ENCODE results near the gene POLR1E. TPM values are rescaled to one million over a fixed set of nuclear protein-coding genes. Genes with fewer than 3 reads are reported as not detected.
A peak's percentile ranks its signal among the peaks of the same experiment; 100 is the strongest.

POLR1E gene
- total RNA-seq, 4 donors from 2014 or later, result 22.5 to 26.4 (median 25.3) TPM

DNA sequence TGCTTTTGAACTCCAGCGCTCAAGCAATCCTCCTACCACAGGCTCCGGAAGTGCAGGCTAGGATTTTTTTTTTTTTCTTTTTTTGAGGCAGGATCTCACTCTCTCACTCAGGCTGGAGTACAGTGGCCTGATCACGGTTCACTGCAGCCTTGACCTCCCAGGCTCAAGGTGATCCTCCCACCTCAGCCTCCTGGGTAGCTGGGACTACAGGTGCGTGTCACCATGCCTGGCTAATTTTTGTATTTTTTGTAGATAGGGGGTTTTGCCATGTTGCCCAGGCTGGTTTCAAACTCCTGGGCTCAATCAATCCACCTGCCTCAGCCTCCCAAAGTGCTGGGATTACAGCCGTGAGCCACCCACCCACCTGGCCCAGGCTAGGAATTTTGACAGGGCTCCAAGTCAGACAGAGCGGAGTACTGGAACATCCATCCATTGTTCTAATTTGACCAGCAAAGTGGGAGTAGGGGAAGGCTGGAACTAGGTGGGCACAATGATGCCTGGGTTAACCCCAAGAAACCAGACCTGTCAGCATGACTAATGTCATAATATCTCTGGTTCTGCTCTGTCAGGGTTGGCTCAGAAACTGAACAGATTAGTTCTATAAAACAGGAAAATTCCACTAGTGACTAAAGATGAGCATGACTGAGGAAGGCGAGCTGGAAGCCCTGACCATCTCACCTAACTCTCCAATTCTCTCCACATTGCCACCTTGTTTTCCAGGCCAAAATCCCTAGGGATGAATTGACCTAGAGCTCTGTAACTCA, 29.7 kb upstream of the POLR1E start:
- DNase-seq (ENCODE audit: low spot score in 2 of 2), result no peak
- WGBS, 2 donors, result 70 to 73% methylated on average over 7 of the region's 7 CpGs
- no peak for TF ChIP-seq POLR2A (IDR thresholded peaks at IDR 0.05)
- TF ChIP-seq, protein P1, sequence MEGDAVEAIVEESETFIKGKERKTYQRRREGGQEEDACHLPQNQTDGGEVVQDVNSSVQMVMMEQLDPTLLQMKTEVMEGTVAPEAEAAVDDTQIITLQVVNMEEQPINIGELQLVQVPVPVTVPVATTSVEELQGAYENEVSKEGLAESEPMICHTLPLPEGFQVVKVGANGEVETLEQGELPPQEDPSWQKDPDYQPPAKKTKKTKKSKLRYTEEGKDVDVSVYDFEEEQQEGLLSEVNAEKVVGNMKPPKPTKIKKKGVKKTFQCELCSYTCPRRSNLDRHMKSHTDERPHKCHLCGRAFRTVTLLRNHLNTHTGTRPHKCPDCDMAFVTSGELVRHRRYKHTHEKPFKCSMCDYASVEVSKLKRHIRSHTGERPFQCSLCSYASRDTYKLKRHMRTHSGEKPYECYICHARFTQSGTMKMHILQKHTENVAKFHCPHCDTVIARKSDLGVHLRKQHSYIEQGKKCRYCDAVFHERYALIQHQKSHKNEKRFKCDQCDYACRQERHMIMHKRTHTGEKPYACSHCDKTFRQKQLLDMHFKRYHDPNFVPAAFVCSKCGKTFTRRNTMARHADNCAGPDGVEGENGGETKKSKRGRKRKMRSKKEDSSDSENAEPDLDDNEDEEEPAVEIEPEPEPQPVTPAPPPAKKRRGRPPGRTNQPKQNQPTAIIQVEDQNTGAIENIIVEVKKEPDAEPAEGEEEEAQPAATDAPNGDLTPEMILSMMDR (IDR thresholded peaks at IDR 0.05), result no peak
- no peak overlapping the region for H3K4me3 ChIP-seq (ENCODE audit: low read depth, poor library complexity, severe bottlenecking)
- intact Hi-C loops (cut with DNase I; ENCODE audit: low total_unique reads), result no loop called here

DNA sequence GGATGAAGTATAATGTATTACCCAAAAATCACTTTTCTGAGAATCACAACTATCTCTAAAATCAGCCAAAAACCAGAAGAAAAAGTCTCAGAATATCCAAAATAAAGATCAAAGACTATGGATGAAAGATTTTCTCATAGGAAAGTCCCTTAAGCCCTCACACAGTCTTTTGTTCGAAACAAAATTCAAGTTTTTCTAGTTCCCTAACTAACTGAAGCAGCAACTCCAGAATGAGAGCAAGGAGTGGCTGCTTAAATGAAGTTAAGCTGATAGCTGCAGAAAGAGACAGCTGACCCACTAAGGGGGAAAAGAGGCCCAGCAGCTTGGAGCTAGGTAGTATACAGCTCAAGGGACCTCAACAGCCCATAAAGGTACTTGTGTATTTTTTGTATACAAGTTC, 28.9 kb upstream of the POLR1E start:
- intact Hi-C loops (cut with DNase I; ENCODE audit: low total_unique reads), result no loop called here
- 49 to 59% methylated on average over 1 of the region's 1 CpG for WGBS, 2 donors
- no peak overlapping the region for H3K4me3 ChIP-seq (ENCODE audit: low read depth, poor library complexity, severe bottlenecking)
- TF ChIP-seq, protein P1 (IDR thresholded peaks at IDR 0.05), result no peak
- no peak for TF ChIP-seq POLR2A (IDR thresholded peaks at IDR 0.05)
- DNase-seq (ENCODE audit: low spot score in 2 of 2), result no peak

DNA sequence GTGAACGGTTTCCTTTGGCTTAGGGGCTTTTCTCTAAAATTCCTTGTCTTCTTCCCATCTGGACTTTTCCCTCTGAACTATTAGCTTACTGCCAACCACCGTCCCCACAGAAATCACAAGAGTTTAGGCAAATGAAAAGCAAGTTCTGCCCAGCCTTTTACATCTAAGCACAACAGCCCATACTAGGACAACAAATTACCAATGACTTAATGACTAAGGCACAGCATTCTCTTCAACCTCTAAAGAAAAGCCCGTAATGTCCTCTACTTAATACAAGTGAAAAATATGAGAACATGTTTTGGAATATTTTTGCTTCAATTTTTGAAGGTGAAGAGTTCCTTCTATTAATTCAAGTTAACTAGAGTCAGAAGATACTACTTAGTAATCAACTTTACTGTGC, 21.7 kb upstream of the POLR1E start:
- H3K4me3 ChIP-seq (ENCODE audit: low read depth, poor library complexity, severe bottlenecking), result no peak overlapping the region
- DNase-seq (ENCODE audit: low spot score in 2 of 2), result no peak
- WGBS, 2 donors, result 17 to 24% methylated on average over 3 of the region's 3 CpGs
- intact Hi-C loops (cut with DNase I; ENCODE audit: low total_unique reads), result loop anchor here (5.0 kb wide), 1 partner anchor 37 kb away; no protein-coding TSS in a partner anchor
- TF ChIP-seq, protein P1 (IDR thresholded peaks at IDR 0.05), result no peak
- TF ChIP-seq POLR2A (IDR thresholded peaks at IDR 0.05), result no peak

DNA sequence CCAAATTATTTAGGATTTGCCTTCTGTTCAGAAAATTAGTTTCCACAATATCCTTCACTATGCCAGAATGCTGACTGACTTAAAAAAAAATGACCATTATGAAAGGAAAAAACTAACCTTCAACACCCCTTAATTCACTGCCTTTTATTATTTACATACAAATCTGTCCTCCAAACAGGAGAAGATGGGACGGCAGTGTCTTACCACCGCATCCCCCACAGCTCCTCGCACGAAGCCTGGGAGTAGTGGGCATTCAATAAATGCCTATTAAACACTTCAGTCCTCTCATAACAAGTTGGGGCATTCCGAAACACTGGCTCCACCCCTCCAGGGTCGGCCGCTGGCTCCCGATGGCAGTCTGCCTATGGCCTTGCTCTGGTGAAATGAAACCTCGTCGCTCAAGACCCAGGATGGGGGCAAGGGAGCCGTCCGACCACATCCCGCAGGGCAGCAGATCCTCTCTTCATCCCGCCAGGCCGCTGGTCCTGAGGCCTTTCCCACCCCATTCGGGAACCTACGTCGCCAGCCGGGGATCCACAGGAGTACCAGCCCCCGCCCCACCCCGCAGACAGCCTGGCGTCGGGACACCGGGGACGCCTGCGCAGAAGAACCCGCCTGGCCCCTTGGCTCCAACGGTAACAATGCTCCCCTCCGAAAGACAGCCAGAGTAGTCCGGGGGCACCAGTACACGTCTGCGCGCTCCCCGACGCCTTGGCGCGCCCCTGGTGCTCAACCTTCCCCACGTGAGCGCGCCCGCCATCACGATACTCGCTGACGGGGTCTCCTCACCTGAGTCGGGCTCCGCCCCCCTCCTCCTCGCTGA, 21.1 kb upstream of the POLR1E start:
- 0 to 1% methylated on average over 37 of the region's 47 CpGs for WGBS, 2 donors
- intact Hi-C loops (cut with DNase I; ENCODE audit: low total_unique reads), result loop anchor here (5.0 kb wide), 1 partner anchor 37 kb away; no protein-coding TSS in a partner anchor
- peak; percentile 76 to 95 for DNase-seq (ENCODE audit: low spot score in 2 of 2)

DNA sequence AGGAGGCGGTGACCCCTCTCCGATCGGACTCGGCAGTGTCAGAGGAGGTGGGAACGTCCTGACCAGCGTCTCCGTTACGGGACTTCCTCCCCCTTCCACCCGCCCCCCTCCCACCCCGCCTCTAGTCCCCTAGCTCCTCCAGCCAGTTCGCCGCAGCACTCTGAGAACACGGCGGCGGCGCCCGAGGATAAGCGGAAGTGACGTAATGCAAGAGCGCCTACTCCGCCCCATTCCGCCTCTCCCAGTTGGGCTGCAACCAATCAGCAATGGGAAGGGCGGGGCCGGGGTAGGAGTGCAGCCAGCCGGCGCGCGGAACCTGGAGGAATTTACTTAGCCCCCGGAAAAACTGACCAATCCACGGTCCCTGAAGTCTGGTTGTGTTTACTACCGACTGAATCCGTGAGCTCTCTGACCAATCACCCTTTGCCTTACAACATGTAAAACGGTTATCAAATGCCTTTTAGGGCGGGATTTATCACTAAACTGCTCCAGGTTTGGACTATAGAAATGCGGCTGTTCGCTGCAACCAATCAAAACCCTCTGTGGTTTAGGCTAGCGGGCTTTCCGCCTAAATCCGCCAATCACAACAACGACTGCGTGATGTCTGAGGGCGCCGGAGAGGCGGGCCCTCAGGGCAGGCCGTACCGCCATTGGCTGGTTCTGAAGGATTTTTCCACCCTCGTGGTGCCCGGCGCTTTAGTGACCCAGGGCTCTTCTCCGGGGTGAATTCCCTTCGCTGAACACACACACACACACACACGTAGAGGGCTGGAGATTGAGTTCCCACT, 20.3 kb upstream of the POLR1E start, which contains the start of gene ZBTB5:
ZBTB5 (minus strand) TSS at position 202 of the 788 bp plus-strand sequence. CDS start 22,899 bp downstream, outside the sequence.
- TF ChIP-seq, protein P1 (IDR thresholded peaks at IDR 0.05), result no peak
- no peak for TF ChIP-seq POLR2A (IDR thresholded peaks at IDR 0.05)
- WGBS, 2 donors, result 0 to 1% methylated on average over 49 to 52 of the region's 52 CpGs
- DNase-seq (ENCODE audit: low spot score in 2 of 2), result peak; percentile 99 to 100
- peak within 1 kb of the TSS; percentile 73 for H3K4me3 ChIP-seq (ENCODE audit: low read depth, poor library complexity, severe bottlenecking)
- intact Hi-C loops (cut with DNase I; ENCODE audit: low total_unique reads), result no loop called here

More for the DNA sequence above, 21.1 kb upstream of the POLR1E start:
- TF ChIP-seq, protein P1 (IDR thresholded peaks at IDR 0.05), result no peak
- H3K4me3 ChIP-seq (ENCODE audit: low read depth, poor library complexity, severe bottlenecking), result peak overlapping the region; percentile 73
